GM08714 (cell line): ENCODE measurements around the gene AXIN2.
"Not testable (repeated sequence)": the region's sequence is repeated elsewhere in the genome, so short reads cannot be mapped to it uniquely, and the experiment has no call there.

Experiments
- H3K4me3 ChIP-seq: fragments of 200-500 bp; sonication (Bioruptor generic); 2 replicates; pipeline ENCODE4 v1.5.1; 2014; ENCODE audit warnings: mild to moderate bottlenecking, low read length, inconsistent platforms
- ZNF274 ChIP-seq: IDR thresholded peaks from 2 replicates; pipeline ENCODE4 v1.6.1; 2012; ENCODE audit warnings: mild to moderate bottlenecking, low read depth, low read length

The AXIN2 gene

DNA sequence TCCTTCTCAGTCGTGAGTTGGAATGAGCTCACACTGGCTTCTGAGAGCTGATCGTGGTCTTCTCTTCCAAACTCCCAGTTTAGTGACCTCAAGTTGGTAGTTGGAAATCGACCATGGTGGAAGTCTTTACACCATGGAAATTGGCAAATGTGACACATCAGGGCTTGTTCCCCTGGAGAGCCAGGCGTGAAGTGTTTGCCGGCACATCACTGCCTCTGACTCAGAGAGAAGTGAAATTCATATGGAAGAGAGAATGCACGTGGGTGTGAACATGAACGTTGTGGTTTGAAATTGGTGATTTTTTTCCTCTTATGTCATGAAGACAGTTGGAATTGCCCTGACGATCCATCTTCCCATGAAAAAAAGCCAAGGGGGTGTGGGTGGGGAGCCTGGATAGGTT is 47.4 kb downstream of the AXIN2 start:
- H3K4me3 ChIP-seq: no peak overlapping the region
- TF ChIP-seq ZNF274: no peak

DNA sequence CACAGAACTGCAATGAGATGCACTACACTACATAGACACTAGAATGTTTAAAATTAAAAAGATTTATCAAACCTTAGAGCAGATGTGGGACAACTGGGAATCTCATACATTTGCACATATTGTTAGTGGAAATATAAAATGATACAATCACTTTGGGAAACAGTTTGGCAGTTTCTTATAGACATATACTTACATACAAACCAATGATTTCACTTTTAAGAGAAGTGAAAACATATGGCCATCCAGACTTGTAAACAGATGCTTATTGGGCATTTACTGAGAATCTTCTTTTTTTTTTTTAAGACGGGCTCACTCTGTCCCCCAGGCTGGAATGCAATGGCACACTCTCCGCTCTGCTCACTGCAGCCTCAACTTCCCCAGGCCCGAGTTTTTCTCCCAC is 50.1 kb downstream of the AXIN2 start:
- no peak overlapping the region for H3K4me3 ChIP-seq
- no peak for TF ChIP-seq ZNF274

DNA sequence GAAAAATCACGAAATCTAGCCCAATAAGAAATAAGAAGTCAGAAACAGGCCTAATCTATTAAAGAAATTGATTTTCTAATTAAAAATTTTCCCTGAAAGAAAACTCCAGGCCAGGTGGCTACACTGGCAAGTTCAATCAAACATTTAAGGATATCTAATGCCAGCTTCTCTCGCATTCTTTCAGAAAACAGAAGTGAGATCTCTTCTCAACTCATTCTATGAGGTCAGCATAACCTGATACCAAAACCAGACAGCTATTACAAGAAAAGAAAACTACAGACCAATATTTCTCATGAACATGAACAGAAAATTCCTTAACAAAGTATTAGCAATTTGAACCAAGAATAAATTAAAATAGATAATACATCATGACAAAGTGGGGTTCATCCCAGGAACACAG is 52.4 kb downstream of the AXIN2 start:
- no peak for TF ChIP-seq ZNF274
- no peak overlapping the region for H3K4me3 ChIP-seq

DNA sequence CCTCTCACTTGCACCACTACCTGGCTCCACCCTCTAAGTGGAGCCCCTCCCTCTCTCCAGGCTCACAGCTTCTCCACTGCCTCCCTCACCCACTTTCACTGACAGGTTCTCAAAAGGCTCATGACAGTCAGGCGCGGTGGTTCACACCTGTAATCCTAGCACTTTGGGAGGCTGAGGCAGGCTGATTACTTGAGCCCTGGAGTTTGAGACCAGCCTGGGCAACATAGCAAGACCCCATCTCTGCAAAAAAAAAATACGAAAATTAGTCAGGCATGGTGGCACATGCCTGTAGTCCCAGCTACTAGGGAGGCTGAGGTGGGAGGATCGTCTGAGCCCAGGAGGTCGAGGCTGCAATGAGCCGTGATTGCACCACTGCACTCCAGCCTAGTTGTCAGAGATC is 56.8 kb downstream of the AXIN2 start:
- H3K4me3 ChIP-seq: not testable (repeated sequence)

DNA sequence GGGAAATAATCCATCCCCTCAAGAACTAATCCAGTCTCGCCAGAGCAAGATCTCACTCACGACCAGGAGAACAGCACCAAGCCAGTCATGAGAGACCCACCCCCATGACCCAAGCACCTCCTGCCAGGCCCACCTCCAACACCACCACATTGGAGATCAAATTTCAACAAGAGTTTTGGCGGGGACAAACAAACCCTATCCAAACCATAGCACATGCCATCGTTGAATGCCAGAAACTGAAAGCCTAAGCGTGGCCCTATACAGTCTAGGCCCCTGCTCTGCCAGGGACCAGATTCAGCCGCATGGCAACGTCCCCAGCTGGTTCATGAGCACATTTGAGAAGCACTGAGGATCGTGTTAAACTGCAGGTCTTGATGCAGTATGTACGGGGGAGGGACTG is 57.3 kb downstream of the AXIN2 start:
- no peak overlapping the region for H3K4me3 ChIP-seq
- TF ChIP-seq ZNF274: no peak

DNA sequence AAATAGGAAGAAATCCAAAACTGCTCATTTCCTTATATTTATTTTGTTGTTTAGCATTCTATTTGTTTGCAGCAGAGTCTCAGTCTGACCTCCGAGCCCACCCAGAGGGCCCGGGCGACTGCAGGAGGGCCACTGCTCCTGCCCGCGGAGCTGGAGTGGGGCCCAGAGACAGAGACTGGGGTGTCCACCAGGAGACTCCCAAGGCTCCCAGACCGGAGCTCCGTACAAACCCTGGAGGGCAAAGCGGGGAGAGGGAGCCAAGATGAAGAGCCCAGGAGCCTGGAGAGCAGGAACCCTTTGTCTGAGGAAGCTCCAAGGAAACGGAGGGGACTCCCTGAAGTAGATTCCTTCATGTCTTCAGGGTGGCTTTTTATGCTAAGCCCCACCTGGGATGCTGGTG is 57.9 kb downstream of the AXIN2 start:
- TF ChIP-seq ZNF274: no peak

DNA sequence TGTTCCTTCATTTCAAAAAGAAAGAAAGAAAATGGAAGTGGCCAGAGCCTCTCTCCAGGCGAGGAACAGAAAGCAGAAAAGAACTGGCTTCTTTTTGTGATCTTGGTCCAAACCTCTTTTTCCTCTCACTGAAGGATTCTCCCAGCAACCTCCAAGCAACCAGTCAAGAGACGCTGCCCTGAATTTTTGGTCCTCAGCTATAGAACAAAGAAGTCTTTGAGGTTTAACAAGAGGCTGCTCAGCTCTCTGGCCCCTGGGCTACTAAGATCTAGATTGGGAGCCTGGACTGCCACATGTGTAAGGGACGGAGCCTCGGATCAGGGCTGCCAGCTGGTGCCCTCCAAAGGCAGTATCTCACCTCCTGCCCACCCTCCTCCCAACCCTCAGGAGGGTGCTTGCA is 62.6 kb downstream of the AXIN2 start:
- H3K4me3 ChIP-seq: no peak overlapping the region
- TF ChIP-seq ZNF274: no peak

More for the DNA sequence above, 57.9 kb downstream of the AXIN2 start:
- H3K4me3 ChIP-seq: no peak overlapping the region

DNA sequence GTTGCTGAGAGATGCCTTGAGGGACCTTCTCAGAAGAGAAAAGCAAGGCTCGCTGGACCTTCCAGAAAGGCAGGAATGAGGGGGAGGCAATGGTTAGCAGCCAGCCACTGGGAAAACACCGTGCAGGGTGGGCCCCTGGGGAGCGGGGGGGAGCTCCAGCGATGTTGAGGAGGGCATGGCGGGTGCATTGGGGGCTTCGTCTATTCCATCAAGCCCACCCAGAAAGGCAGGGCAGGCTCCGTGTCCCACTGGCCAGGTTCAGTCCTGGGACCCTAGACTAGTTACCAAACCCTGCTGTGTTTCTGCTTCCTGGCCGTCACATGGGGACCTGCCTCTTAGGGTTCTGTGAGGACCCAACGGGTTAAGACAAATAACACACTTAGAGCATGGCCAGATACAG is 64.6 kb downstream of the AXIN2 start:
- no peak overlapping the region for H3K4me3 ChIP-seq
- TF ChIP-seq ZNF274: no peak

DNA sequence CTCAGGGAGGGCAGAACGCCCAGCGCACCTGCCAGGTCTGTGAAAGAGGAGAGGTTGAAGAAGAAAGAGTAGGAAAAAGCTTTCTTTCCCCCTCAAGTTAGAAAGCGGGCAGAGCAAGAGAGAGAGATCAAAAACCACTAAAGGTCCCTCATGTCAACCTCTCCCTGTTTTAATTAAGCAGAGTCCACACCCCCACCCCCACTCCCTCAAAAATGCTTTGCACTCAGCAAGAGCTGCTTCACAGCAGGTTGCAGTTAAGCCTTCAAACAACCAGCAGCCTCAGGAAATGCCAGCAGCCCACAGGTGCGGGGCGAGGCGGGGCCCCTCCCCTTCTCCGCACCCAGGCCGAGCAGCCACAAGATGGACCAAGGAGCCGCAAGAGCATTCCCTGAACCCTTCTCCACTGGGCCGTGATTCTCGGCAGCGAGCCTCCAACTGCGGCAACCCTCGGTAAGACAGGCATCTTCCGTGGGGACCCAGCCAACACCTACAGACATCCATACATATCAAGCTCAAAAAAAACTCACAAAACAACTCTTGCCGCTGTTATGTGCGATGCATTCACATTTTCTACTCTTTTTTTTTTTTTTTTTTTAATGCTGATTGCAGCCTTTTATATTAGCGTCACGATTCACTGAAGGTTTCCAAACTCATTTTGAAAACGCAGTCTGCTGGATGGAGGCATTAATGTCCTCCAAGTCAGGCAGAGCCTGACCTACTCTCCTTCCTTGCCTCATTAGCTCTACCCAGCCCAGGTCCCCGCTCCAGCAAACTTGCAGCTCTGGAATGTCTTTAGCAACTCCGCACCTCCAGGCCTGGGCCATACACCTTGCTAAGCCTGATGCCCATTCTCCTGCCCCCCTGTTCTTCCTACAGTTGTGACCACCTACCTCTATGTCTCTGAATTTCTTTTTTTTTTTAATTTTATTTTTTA is 66.1 kb downstream of the AXIN2 start:
- no peak for TF ChIP-seq ZNF274

DNA sequence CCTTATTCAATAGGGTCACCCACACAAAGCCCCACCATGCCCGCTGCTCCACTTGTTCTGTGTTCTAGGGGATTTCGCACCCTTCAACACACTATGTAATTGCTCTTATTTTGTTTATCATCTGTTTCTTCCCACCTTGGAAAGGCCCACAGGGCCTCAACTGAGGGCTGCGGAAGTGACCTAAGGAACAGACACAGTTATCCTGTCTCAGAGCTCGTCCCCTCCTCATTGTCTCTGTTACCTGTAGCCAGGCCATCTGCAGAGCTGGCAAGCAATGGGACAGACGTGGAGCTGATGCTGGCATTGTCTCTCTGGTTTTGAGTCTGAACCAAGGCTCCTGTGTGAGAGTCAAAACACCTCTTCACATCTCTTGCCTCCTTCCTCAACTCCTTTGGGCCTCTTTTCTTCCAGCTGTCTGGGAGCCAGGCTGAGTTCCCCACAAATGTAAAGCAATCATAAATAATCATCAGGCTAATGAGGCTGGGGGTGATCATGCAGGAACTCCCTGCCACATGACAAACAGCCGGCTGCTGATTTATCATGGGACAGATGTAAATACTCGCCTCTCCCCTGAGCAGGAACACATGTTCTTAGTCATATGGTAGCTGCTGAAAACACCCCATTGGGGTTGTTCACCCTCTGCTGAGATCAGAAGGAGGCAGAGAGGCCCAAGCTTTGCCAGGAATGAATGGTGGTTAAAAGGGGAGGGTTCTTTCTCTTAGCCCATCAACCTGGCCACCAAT is 71.9 kb downstream of the AXIN2 start:
- TF ChIP-seq ZNF274: no peak
- no peak overlapping the region for H3K4me3 ChIP-seq

More for the DNA sequence above, 66.1 kb downstream of the AXIN2 start:
- no peak overlapping the region for H3K4me3 ChIP-seq

DNA sequence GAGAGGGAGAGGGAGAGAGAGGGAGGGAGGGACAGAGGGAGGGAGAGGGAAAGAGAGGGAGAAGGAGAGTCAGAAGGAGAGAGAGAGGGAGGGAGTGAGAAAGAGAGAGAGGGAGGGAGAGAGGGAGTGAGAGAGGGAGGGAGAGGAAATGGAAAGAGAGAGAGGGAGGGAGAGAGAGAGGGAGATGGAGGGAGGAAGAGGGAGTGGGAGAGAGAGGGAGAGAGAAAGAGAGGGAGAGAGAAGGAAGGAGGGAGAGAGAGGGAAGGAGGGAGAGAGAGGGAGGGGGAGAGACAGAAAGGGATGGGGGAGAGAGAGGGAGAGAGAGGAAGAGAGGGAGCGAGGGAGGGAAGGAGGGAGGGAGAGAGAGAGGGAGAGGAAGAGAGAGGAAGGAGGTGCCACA is 72.8 kb downstream of the AXIN2 start:
- H3K4me3 ChIP-seq: no peak overlapping the region
- no peak for TF ChIP-seq ZNF274

DNA sequence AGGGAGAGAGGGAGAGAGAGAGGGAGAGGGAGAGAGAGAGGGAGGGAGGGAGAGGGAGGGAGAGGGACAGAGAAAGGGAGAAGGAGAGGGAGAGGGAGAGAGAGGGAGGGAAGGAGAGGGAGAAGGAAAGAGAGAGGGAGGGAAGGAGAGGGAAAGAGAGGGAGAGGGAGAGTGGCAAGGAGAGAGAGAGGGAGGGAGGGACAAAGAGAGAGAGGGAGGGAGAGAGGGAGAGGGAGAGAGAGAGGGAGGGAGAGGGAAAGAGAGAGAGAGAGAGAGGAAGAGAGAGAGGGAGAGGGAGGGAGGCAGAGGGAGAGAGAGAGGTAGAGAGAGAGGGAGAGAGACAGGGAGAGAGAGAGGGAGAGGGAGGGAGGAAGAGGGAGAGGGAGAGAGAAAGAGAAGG is 73.5 kb downstream of the AXIN2 start:
- TF ChIP-seq ZNF274: no peak
- no peak overlapping the region for H3K4me3 ChIP-seq

DNA sequence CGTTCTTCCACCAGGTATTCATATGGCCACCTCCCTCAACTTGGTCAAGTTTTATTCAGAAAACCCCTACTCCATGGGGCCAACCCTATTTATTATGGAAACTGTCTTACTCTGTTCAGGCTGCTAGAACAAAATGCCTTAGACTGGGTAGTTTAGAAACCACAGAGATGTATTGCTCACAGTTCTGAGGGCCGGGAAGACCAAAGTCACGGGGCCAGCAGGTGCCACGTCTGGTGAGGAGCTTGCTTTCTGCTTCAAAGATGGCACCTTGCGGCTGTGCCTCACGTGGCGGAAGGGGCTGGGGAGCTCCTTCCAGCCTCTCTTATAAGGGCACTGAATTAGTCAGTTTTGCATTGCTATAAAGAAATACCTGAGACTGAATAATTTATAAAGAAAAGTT is 74.3 kb downstream of the AXIN2 start:
- H3K4me3 ChIP-seq: no peak overlapping the region
- TF ChIP-seq ZNF274: no peak

DNA sequence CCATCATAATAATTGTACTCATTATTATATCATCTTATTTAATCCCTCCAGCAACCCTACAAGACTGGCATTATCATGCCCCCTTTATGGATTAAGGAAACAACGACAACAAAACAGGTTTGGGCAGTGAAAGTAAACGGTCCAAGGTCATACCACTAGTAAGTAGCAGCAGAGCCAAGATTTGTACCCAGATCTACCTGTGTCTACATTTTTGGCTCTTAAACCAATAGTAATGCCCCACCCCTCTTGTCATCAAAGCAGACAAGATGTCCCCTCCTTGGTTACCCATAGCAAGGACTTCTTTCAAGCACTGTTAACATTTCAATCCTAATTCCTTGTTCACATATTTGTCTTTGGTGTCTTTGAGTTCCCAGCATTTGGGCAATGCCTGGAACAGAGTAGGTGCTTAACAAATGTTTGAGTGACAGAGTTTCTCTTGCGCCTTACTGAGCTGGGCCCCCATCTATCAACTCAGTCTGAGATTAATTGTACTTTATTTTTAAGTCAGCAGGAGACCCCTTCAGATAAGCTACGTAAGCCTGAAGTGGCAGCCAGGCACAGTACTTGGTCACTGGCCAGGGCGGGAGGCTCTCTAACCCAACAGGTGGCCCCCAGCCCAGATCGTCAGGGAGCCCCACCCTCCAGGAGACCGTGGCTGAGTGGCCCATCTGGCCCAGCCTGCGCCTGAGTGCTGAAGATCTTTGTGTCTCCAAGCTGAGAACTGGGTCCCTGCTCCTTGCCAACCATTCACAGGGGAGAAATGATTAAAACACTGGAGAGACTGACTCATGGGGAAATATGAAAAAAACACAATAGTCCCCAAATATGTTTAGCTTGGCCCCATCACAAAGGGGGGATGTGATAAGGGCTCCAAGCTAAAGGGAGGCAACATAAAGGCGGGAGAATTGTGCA is 75.8 kb downstream of the AXIN2 start:
- H3K4me3 ChIP-seq: no peak overlapping the region
- TF ChIP-seq ZNF274: no peak

DNA sequence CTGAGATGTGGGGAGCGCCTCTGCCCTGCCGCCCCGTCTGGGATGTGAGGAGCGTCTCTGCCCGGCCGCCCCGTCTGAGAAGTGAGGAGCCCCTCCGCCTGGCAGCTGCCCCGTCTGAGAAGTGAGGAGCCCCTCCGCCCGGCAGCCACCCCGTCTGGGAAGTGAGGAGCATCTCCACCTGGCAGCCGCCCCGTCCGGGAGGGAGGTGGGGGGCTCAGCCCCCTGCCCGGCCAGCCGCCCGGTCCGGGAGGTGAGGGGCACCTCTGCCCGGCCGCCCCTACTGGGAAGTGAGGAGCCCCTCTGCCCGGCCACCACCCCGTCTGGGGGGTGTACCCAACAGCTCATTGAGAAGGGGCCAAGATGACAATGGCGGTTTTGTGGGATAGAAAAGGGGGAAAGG is 77.0 kb downstream of the AXIN2 start:
- not testable (repeated sequence) for H3K4me3 ChIP-seq
